ENCODE measurements around the gene PPP1R3F. TPM values are rescaled to one million over a fixed set of nuclear protein-coding genes. Genes with fewer than 3 reads are reported as not detected.

Gene PPP1R3F
- polyA plus RNA-seq, 1 donor, result 3.3 TPM

Other genes starting within 250 kb of the PPP1R3F start
- 33.5 TPM for gene TFE3, start 226.4 kb upstream of the PPP1R3F start, polyA plus RNA-seq
- gene CCDC120, start 210.8 kb upstream of the PPP1R3F start, polyA plus RNA-seq, result 27.3 TPM
- gene PRAF2, start 195.8 kb upstream of the PPP1R3F start, polyA plus RNA-seq, result 14.0 TPM
- 46.6 TPM for gene WDR45, start 189.9 kb upstream of the PPP1R3F start, polyA plus RNA-seq
- gene GPKOW, start 146.1 kb upstream of the PPP1R3F start, polyA plus RNA-seq, result 18.9 TPM
- gene MAGIX, start 107.0 kb upstream of the PPP1R3F start, polyA plus RNA-seq, result 2.5 TPM
- gene PLP2, start 97.9 kb upstream of the PPP1R3F start, polyA plus RNA-seq, result 118 TPM
- gene PRICKLE3, start 83.4 kb upstream of the PPP1R3F start, polyA plus RNA-seq, result 5.7 TPM
- gene SYP, start 69.6 kb upstream of the PPP1R3F start, polyA plus RNA-seq, result 20.2 TPM
- gene CACNA1F, start 36.5 kb upstream of the PPP1R3F start, polyA plus RNA-seq, result 1.3 TPM
- gene CCDC22, start 34.3 kb upstream of the PPP1R3F start, polyA plus RNA-seq, result 18.5 TPM
- gene FOXP3, start 5.1 kb upstream of the PPP1R3F start, polyA plus RNA-seq, result 0.76 TPM
- gene GAGE10, start 33.9 kb downstream of the PPP1R3F start, polyA plus RNA-seq, result not detected
- not detected for gene GAGE12J, start 52.2 kb downstream of the PPP1R3F start, polyA plus RNA-seq
- gene GAGE13, start 61.8 kb downstream of the PPP1R3F start, polyA plus RNA-seq, result not detected